Endometrial microvascular endothelial cells (primary cell): ENCODE data around the gene TTC28. TPM values are rescaled to one million over a fixed set of nuclear protein-coding genes. Genes with fewer than 3 reads are reported as not detected.
"Not testable (repeated sequence)": the region's sequence is repeated elsewhere in the genome, so short reads cannot be mapped to it uniquely, and the experiment has no call there.

Source experiments
- in situ Hi-C: cut with HindIII; loops from 2 replicates; pipeline ENCODE4 v1.10.0; 2017; ENCODE audit warnings: low sequenced_read_pairs, low pct_unique_long_range_greater_than_20kb; ENCODE audit errors: inconsistent ontology term
- total RNA-seq: library from RNA; depleted of rRNA; stranded (reverse); fragments of >200 nt; gene quantifications from one replicate; pipeline ENCODE4 v1.2.3, GENCODE V29; 2015; ENCODE audit errors: inconsistent ontology term

Gene TTC28
- total RNA-seq = 8.2 TPM

- in situ Hi-C loops = not testable (repeated sequence)
These were observed at the start of gene TTC28 for GRCh38 chr22:28679611-28680287. TTC28 (minus strand) TSS chr22:28679840; CDS start chr22:28679723, 117 bp downstream.

GRCh38 chr22:28728621-28729313 is 49.1 kb upstream of the TTC28 start:
- in situ Hi-C loops = no loop called here

- in situ Hi-C loops = no loop called here
These were observed 48.4 kb upstream of the TTC28 start for GRCh38 chr22:28728002-28728401.

GRCh38 chr22:28718044-28718443 is 38.4 kb upstream of the TTC28 start:
- in situ Hi-C loops = no loop called here

GRCh38 chr22:28716686-28717085 is 37.0 kb upstream of the TTC28 start:
- in situ Hi-C loops = no loop called here

- in situ Hi-C loops = no loop called here
These were observed 36.0 kb upstream of the TTC28 start for GRCh38 chr22:28715611-28716010.

GRCh38 chr22:28714043-28714628 is 34.5 kb upstream of the TTC28 start:
- in situ Hi-C loops = no loop called here

GRCh38 chr22:28711820-28712777 is 32.5 kb upstream of the TTC28 start:
- in situ Hi-C loops = no loop called here

GRCh38 chr22:28711341-28711740 is 31.7 kb upstream of the TTC28 start:
- in situ Hi-C loops = no loop called here

GRCh38 chr22:28710576-28711191 is 31.0 kb upstream of the TTC28 start:
- in situ Hi-C loops = no loop called here

- in situ Hi-C loops = no loop called here
These were observed 30.5 kb upstream of the TTC28 start for GRCh38 chr22:28710107-28710506.

- in situ Hi-C loops = no loop called here
These were observed 27.2 kb upstream of the TTC28 start for GRCh38 chr22:28706845-28707244.

- in situ Hi-C loops = no loop called here
These were observed 23.8 kb upstream of the TTC28 start for GRCh38 chr22:28703436-28703835.

GRCh38 chr22:28702891-28703290 is 23.3 kb upstream of the TTC28 start:
- in situ Hi-C loops = no loop called here

- in situ Hi-C loops = not testable (repeated sequence)
These were observed 13.6 kb upstream of the TTC28 start for GRCh38 chr22:28693041-28693760.

- in situ Hi-C loops = not testable (repeated sequence)
These were observed 10.2 kb upstream of the TTC28 start for GRCh38 chr22:28689796-28690195.

- in situ Hi-C loops = not testable (repeated sequence)
These were observed 3.3 kb upstream of the TTC28 start for GRCh38 chr22:28682966-28683365.
